Stimulated activated CD4-positive, alpha-beta T cell treated with anti-CD3 and anti-CD28 coated beads, Interleukin-4, amount 100 ng/mL, for 4 hours (primary cell): Measurements from ENCODE around the gene MCC.

Experiments used
- DNase-seq, 2 experiments: peaks; one replicate each; pipeline ENCODE4 v3.0.0-alpha.2; 2020

MCC gene

GRCh38 chr5:113125371-113125770 lies 362.9 kb downstream of the MCC start:
- DNase-seq, result no peak

- DNase-seq, result no peak
Measured at GRCh38 chr5:113124914-113125313, 363.3 kb downstream of the MCC start.

GRCh38 chr5:113124265-113124664 lies 364.0 kb downstream of the MCC start:
- DNase-seq, result no peak

DNA sequence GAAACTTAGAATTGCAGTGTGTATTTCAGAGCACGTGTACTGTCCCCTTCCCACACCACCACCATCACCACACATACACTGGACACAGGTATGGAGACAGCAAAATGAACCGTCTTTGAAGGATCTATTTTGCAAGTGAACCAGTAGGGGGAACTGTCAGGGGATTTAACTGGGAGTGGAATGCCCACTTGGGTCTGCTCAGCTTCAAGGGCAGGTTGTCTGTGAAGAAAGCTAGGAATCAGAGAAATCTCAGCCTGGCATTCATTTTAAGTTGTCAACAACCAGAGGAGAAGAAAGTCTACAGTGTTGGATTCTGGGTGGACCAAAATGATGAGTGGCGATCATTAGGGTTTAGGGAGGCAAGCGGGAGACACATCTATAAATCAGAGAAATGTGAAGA lies 364.6 kb downstream of the MCC start:
- DNase-seq, result no peak

- no peak for DNase-seq
Measured at GRCh38 chr5:113122053-113122452, 366.2 kb downstream of the MCC start.

- DNase-seq, result no peak
Measured at GRCh38 chr5:113119246-113119924, 368.9 kb downstream of the MCC start.

DNA sequence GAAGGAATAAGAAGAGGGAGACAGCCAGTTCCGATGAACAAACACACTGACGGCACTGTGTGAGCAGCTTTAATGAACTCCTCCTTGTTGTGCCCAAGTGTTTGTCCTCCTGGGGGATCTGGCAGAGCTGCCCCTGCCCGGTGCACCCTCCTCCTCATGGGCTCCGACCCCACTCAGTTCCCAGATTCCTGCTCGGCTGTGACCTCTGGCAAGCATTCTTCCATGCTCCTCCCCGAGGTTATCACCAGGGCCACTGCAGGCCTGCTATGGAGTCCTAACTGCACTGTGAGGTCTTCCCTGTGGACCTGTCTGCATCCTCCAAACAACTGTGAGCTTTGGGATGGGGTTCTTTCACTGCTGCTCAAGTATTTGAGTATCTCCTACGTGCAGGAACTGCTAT lies 369.5 kb downstream of the MCC start:
- DNase-seq, result no peak

- no peak for DNase-seq
Measured at GRCh38 chr5:113118298-113118697, 370.0 kb downstream of the MCC start.

GRCh38 chr5:113117543-113118115 lies 370.6 kb downstream of the MCC start:
- DNase-seq, result no peak

DNA sequence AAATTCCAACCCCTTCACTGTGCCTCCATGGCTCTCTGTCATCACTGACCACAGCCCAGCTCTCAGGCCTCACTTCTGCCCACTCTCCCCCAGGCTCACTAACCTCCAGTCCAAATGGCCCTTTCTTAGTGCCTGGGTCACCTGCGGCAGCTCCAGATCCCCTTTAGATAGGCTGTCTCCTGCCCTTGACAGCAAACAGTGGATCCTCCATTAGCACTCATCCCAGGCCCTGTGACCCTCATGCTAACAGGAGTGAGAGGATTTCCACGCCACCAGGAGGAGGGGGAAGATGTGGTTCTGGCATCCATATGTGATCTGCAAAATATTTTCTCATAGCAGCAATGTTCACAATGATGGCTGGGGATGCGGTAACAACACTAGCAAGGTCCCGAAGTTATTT lies 372.3 kb downstream of the MCC start:
- DNase-seq, result no peak

DNA sequence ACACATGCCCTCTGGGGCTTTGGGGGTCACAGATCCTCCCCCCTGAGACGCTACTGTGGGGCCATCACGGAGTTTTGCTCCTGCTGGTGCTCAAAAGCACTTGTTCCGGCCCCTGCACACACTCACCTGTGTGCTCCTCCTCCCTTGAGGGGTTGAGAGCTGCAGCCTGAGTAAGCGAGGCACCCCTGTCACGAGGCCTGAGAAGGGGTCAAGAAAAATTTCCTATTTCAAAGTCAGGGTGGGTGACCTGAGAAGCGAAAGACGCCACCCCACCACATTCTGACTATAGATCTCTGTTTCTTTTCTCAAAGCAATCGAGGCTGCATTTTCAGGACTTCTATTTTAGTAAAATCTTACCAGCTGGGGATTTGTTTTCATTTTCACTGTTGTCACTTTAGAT lies 373.2 kb downstream of the MCC start:
- no peak for DNase-seq

DNA sequence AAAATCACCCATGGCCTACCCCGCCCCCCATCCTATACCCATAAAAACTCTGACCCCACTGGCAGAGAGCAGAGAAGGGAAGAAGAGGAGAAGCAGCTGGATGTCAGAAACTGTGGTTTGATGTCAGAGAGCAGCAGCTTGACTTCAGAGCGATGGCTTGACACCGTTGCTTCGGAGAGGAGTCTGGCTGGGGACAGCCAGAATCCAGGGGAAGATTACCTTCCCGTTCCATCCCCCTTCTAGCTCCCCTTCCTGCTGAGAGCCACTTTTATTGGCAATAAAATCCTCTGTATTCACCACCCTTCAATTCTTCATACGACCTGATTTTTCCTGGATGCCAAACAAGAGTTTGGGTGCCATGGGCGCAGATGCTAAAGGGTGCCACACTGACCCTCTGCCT lies 373.7 kb downstream of the MCC start:
- no peak for DNase-seq

DNA sequence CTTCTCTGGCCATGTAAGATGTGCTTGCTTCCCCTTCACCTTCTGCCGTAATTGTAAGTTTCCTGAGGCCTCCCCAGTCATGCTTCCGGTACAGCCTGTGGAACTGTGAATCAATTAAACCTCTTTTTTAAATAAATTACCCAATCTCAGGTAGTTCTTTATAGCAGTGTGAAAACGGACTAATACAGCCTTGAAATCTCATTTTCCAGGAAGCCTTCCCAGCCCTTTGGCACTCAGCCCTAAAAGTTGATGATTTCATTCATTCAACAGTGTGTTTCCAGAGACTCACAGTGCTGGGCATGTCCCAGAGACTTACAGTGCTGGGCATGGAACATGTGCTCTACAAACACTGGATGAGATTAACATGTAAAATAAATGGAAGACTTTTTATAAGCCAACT lies 375.8 kb downstream of the MCC start:
- DNase-seq, result no peak

DNA sequence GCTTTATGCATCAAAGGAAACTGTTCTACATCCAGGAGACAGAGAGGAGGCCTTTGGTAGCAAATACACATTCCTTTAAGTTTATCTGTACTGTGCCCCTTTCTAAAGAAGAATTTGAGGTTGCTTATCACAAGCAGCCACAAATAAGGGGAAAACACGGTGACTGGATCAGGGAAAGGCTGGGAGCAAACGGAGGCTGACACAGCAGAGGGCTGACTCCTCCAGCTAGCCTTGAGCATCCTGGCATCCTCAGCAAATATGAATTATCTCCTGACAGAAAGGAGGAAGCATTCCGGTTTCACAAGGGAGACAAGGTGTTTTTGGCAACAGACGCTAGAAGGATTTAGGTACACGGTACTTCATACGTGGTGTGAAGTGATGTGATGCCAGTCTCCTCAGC lies 378.1 kb downstream of the MCC start:
- no peak for DNase-seq

DNA sequence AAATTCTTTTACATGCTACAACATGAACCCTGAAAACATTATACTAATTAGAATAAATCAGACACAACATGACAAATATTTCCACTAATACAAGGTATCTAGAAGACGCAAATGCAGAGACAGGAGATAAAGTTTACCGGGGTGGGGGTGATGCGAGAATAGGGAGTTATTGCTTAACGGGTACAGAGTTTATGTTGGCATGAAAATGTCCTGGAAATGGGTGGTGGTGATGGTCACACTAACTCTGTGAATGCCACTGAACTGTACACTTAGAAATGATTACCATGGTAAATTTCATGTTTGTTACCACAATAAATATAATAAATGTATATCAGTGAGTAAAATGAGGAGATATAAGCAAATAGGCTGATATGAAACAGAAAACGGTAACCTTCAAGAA lies 378.9 kb downstream of the MCC start:
- DNase-seq, result no peak

GRCh38 chr5:113108485-113108884 lies 379.8 kb downstream of the MCC start:
- DNase-seq, result no peak

DNA sequence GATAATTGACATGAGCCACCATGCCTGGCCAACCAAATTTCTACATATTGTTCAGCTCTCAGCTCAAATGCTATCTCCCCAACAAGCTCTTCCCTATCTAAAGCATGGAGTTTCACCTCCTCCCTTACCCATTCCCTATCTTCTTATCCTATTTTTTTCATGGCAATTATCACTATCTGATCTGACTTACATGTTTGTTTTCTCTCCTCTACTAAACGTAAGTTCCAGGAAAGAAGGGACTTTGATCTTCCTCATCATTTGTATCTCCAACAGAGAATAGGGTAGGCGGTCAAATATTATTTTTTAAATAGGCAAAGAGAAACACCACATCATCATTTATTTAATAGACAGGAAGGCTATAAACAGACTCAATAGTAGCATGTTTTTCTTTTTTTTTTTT lies 381.4 kb downstream of the MCC start:
- DNase-seq, result no peak

GRCh38 chr5:113105693-113106280 lies 382.5 kb downstream of the MCC start:
- no peak for DNase-seq

- no peak for DNase-seq
Measured at GRCh38 chr5:113103330-113103729, 384.9 kb downstream of the MCC start.

DNA sequence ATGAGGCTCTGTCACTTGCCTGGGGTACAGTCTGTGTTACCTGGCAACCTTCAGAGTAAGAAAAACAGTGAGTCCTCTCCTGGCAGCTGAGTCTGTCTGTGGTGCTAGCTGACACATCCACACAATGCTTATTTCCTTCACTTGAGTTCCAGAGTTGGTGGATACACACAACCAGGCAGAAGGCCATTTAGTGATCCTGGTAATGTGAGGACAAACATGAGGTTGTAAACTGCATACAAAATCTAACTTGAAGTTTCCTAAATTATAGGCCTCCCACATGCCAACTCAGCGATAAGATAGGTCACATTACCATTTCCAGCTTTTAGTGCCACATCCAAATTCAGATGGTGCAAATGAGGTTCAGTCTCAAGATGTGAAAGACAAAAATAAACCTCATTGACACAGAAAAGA lies 386.1 kb downstream of the MCC start:
- no peak for DNase-seq

DNA sequence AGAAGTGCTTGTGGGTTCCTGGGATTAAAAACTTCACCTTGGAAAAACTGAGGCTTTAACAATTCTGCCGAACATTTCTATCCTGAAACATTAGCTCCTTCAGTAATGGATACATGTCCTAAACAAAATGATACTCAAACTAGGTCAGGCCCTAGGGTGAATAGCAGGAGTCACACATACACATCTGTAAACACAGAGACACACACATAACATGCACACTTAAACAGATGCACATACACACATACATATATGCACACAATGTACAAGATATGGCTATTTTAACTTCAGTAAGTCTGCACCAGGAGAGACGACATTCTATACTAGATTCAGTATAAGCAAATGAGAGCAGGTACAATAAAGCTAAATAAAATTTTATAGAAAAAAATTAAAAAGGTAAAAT lies 387.3 kb downstream of the MCC start:
- no peak for DNase-seq

- no peak for DNase-seq
Measured at GRCh38 chr5:113099822-113100221, 388.4 kb downstream of the MCC start.

- DNase-seq, result no peak
Measured at GRCh38 chr5:113098378-113098777, 389.9 kb downstream of the MCC start.

DNA sequence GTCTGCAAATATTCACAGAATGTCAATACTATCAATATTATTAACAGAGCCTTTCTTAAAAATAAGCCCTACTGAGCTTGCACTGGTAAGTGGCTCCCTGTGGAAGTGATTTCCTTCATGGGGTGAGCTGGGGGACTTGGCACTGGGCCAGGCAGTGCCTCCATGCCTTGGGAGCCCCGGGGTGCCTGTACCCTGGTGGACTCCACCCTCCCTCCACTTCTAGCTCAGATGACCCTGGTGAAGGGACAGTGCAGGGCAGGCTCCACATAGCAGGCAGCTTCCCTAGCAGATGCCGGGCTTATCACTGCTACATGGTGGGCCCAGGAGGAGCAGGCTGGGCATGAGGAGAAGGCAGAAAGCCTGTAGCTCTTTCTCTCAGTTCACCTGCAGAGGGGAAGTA lies 392.4 kb downstream of the MCC start:
- DNase-seq, result no peak

GRCh38 chr5:113093558-113093957 lies 394.7 kb downstream of the MCC start:
- no peak for DNase-seq
